Endothelial cell of umbilical vein (primary cell): ENCODE data around the gene PLPP2. TPM values are rescaled to one million over a fixed set of nuclear protein-coding genes. Genes with fewer than 3 reads are reported as not detected.

Experiments used
- BruUV-seq: library from RNA; stranded (reverse); fragments of 400-500 nt; replicated peaks from 2 replicates; lab custom pipeline; 2021; lab: Mats Ljungman, UMichigan
- CTCF ChIA-PET: fragments of 300-600, 350-600 bp; sonication (Branson Sonifier 250); formaldehyde crosslinking; loops from one replicate; lab custom pipeline; 2021; ENCODE audit warnings: antibody characterized with exemption, inconsistent platforms; lab: Charles Lee
- POLR2A ChIA-PET: fragments of 300-600, 350-600 bp; sonication (Branson Sonifier 250); formaldehyde crosslinking; loops from one replicate; lab custom pipeline; 2021; ENCODE audit warnings: antibody characterized with exemption, inconsistent platforms; lab: Charles Lee
- DNase-seq: peaks from one replicate; pipeline ENCODE4 v3.0.0-alpha.2; 2011; ENCODE audit warnings: low read depth, low spot score
- FAIRE-seq: peaks from 2 replicates; lab custom pipeline; 2011; peaks lifted over from hg19 to GRCh38; lab: Jason Lieb, UNC
- H2AFZ ChIP-seq: 2 replicates; pipeline ENCODE4 v1.6.0; 2012; ENCODE audit warnings: low read depth, low read length, control low read depth, inconsistent platforms
- H3K27ac ChIP-seq: 2 replicates; pipeline ENCODE4 v1.5.1; 2011; ENCODE audit warnings: low read depth, mild to moderate bottlenecking, control low read depth, low read length, moderate library complexity; ENCODE audit not compliant: insufficient read depth
- H3K27me3 ChIP-seq, 2 experiments: 2 replicates each; pipeline versions ENCODE4 v1.6.0 to v1.6.1; 2011; ENCODE audit warnings: low read length in 2 of 2, mixed read lengths in 1 of 2; ENCODE audit not compliant: control insufficient read depth in 2 of 2, insufficient read depth in 2 of 2
- H3K36me3 ChIP-seq, 2 experiments: 2 replicates in 1 of 2; 3 replicates in 1 of 2; pipeline ENCODE4 v1.5.1; 2011; ENCODE audit warnings: low read length in 2 of 2, mild to moderate bottlenecking in 1 of 2, moderate library complexity in 1 of 2; ENCODE audit not compliant: control insufficient read depth in 2 of 2, insufficient read depth in 2 of 2; ENCODE audit errors: extremely low read depth in 1 of 2
- H3K4me1 ChIP-seq: 3 replicates; pipeline ENCODE4 v1.5.1; 2011; ENCODE audit warnings: mild to moderate bottlenecking, low read length; ENCODE audit not compliant: control insufficient read depth, insufficient read depth; ENCODE audit errors: extremely low read depth
- H3K4me2 ChIP-seq: 2 replicates; pipeline ENCODE4 v1.6.1; 2011; ENCODE audit warnings: low read length, control low read depth, mixed read lengths; ENCODE audit not compliant: insufficient read depth
- H3K4me3 ChIP-seq, 3 experiments: fragments of 200-600 bp in 1 of 3; sonication (generic), shearing (Covaris generic) in 1 of 3; replicated peaks in 1 of 3; 2 replicates each; pipeline ENCODE4 v1.5.1; 2011 to 2016; ENCODE audit warnings: control low read depth in 3 of 3, low read length in 3 of 3, mild to moderate bottlenecking in 2 of 3, inconsistent platforms in 1 of 3, low read depth in 1 of 3, moderate library complexity in 1 of 3; ENCODE audit not compliant: insufficient read depth in 1 of 3
- H3K79me2 ChIP-seq: 2 replicates; pipeline ENCODE4 v1.6.0; 2012; ENCODE audit warnings: low read length, inconsistent platforms; ENCODE audit not compliant: control insufficient read depth, insufficient read depth
- H3K9ac ChIP-seq: replicated peaks from 2 replicates; pipeline ENCODE3; 2011; ENCODE audit warnings: low read length, control low read depth; ENCODE audit not compliant: insufficient read depth; ENCODE audit errors: extremely low read depth
- H3K9me1 ChIP-seq: replicated peaks from 3 replicates; pipeline ENCODE4 v1.6.0; 2011; ENCODE audit warnings: mild to moderate bottlenecking, low read length; ENCODE audit not compliant: control insufficient read depth, insufficient read depth; ENCODE audit errors: extremely low read depth
- H3K9me3 ChIP-seq: replicated peaks from 2 replicates; pipeline ENCODE4 v1.5.1; 2012; ENCODE audit warnings: low read length, inconsistent platforms; ENCODE audit not compliant: control insufficient read depth, insufficient read depth
- H4K20me1 ChIP-seq: replicated peaks from 2 replicates; pipeline ENCODE3; 2011; ENCODE audit warnings: mild to moderate bottlenecking, low read length; ENCODE audit not compliant: control insufficient read depth, insufficient read depth; ENCODE audit errors: extremely low read depth
- EZH2 ChIP-seq: IDR thresholded peaks from 2 replicates; pipeline ENCODE4 v1.6.1; 2012; ENCODE audit warnings: borderline replicate concordance, low read depth, mild to moderate bottlenecking, moderate library complexity, low read length, inconsistent platforms; ENCODE audit not compliant: severe bottlenecking
- FOS ChIP-seq: IDR thresholded peaks from 2 replicates; pipeline ENCODE4 v1.6.1; 2011; ENCODE audit warnings: mild to moderate bottlenecking, low read length, moderate library complexity, borderline replicate concordance; ENCODE audit not compliant: insufficient read depth
- GATA2 ChIP-seq: IDR thresholded peaks from 2 replicates; pipeline ENCODE4 v1.7.0; 2011; ENCODE audit warnings: low read depth, mild to moderate bottlenecking, moderate library complexity, mixed read lengths, low read length; ENCODE audit not compliant: insufficient read length, insufficient read depth
- JUN ChIP-seq: IDR thresholded peaks from 2 replicates; pipeline ENCODE4 v1.6.1; 2011; ENCODE audit warnings: borderline replicate concordance, low read depth; ENCODE audit not compliant: insufficient read length, insufficient read depth
- MYC ChIP-seq: IDR thresholded peaks from one replicate; pipeline ENCODE4 v1.6.1; 2011; ENCODE audit warnings: mild to moderate bottlenecking, low read depth, low read length
- POLR2A ChIP-seq: IDR thresholded peaks from 2 replicates; pipeline ENCODE4 v1.6.1; 2012; ENCODE audit warnings: low read depth, mild to moderate bottlenecking, control low read depth, low read length
- POLR2AphosphoS5 ChIP-seq: IDR thresholded peaks from 2 replicates; pipeline ENCODE4 v1.6.1; 2012; ENCODE audit warnings: low read depth, mild to moderate bottlenecking, control low read depth, low read length, moderate library complexity; ENCODE audit not compliant: insufficient read depth
- dilution Hi-C: fragments of 300-500 bp; cut with MboI; formaldehyde crosslinking; loops from one replicate; pipeline ENCODE4 v1.15.0; 2019; ENCODE audit warnings: low sequenced_read_pairs; ENCODE audit not compliant: extremely low pct_ligation_motif_present
- intact Hi-C: fragments of 100-400 bp; cut with micrococcal nuclease; formaldehyde crosslinking; loops from one replicate; pipeline ENCODE4 v1.10.0; 2022
- polyA plus RNA-seq, 4 experiments: library from polyadenylated mRNA; depleted of rRNA in 3 of 4; stranded (reverse) in 3 of 4; unstranded in 1 of 4; fragments of >200 nt; gene quantifications; 2 replicates each; pipeline versions ENCODE4 v1.2.1 to v1.2.3, GENCODE V29; 2011 to 2012; ENCODE audit warnings: missing spikeins in 1 of 4
- total RNA-seq: library from RNA; stranded (reverse); gene quantifications from 2 replicates; pipeline ENCODE4 v1.2.3, GENCODE V29; 2021
- TF ChIP-seq, protein P1 (sequence below), 2 donors: IDR thresholded peaks; 1 replicate in 1 of 2; 2 replicates in 1 of 2; pipeline ENCODE4 v1.5.1; 2011; ENCODE audit warnings: low read length in 2 of 2, mild to moderate bottlenecking in 2 of 2, moderate library complexity in 2 of 2, control low read depth in 1 of 2, inconsistent platforms in 1 of 2, low read depth in 1 of 2; ENCODE audit not compliant: insufficient read depth in 1 of 2; ENCODE audit errors: extremely low read depth in 1 of 2
- TF ChIP-seq, protein P2 (sequence below): IDR thresholded peaks from 2 replicates; pipeline ENCODE4 v1.6.1; 2011; ENCODE audit not compliant: insufficient read depth, insufficient read length

PLPP2 gene
- total and polyA plus RNA-seq, 2 donors (not counting 3 experiments of a cell fraction or from before 2014, with no cell fraction given) = 27.9 to 34.3 TPM

DNA sequence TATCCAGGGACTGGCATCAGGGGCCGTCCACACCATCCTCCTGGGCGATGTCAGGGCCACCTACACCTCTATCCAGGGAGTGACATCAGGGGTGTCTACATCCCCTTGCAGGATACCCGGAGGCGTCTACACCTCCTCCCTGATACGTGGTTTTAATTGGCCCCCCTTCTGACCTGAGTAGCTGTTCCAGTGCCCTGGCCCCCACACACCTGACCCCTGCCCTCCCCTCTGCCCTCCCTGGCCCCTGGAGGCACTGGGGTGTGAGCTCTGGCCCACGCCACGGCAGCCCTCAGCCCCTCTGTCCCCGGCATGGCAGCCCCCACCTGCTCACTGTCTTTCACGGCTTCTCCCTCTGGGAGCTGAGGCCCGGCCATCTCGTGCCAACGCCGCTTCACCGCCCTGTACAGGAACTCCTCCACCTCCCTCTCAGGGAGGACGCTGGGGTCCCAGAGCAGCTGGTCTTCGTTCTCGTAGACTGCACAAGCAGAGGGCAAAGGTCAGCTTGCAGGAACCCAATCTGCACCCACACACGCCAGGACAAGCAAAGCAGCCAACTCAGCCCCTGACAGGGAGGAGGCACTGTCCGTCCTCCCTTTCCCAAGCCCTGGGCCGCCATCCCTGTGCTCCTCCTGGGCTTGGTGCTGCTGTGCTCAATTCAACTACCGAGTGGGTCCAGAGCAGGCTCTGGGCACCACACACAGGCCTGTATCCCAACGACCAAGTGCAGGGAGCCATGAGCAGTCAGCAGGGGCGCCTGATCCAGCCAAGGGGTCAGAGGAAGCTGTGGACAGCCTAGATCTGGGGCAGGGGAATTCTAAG lies 22.2 kb upstream of the PLPP2 start:
- H3K9ac ChIP-seq = no peak overlapping the region
- peaks cover 56% of the 10 kb centered on the region for H3K79me2 ChIP-seq
- H3K9me3 ChIP-seq = no peaks in the 10 kb centered on the region
- BruUV-seq = no TSS peak
- dilution Hi-C loops = no loop called here
- no peak overlapping the region for H3K4me3 ChIP-seq
- no peaks in the 10 kb centered on the region for H4K20me1 ChIP-seq
- no peak overlapping the region for H3K27ac ChIP-seq
- no peak overlapping the region for H3K4me2 ChIP-seq
- POLR2A ChIA-PET = no interaction called here
- intact Hi-C loops = no loop called here
- peaks cover 31% of the 10 kb centered on the region for H3K4me1 ChIP-seq
- H3K27me3 ChIP-seq = no peaks in the 10 kb centered on the region
- no peak for FAIRE-seq
- no peaks in the 10 kb centered on the region for H3K9me1 ChIP-seq
- no peak overlapping the region for H2AFZ ChIP-seq
- peaks cover 3 to 17% of the 10 kb centered on the region in 2 experiments for H3K36me3 ChIP-seq
- TF ChIP-seq GATA2 = no peak
- TF ChIP-seq, protein P1, sequence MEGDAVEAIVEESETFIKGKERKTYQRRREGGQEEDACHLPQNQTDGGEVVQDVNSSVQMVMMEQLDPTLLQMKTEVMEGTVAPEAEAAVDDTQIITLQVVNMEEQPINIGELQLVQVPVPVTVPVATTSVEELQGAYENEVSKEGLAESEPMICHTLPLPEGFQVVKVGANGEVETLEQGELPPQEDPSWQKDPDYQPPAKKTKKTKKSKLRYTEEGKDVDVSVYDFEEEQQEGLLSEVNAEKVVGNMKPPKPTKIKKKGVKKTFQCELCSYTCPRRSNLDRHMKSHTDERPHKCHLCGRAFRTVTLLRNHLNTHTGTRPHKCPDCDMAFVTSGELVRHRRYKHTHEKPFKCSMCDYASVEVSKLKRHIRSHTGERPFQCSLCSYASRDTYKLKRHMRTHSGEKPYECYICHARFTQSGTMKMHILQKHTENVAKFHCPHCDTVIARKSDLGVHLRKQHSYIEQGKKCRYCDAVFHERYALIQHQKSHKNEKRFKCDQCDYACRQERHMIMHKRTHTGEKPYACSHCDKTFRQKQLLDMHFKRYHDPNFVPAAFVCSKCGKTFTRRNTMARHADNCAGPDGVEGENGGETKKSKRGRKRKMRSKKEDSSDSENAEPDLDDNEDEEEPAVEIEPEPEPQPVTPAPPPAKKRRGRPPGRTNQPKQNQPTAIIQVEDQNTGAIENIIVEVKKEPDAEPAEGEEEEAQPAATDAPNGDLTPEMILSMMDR (IDR thresholded peaks at IDR 0.05; ENCODE audit: extremely low read depth in 1 of 2, insufficient read depth in 1 of 2, low read depth in 1 of 2, low read length in 2 of 2) = no peak
- TF ChIP-seq POLR2A = no peak
- TF ChIP-seq, protein P2, sequence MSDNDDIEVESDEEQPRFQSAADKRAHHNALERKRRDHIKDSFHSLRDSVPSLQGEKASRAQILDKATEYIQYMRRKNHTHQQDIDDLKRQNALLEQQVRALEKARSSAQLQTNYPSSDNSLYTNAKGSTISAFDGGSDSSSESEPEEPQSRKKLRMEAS = no peak
- no peak for TF ChIP-seq JUN
- no peak for TF ChIP-seq FOS
- TF ChIP-seq POLR2AphosphoS5 = no peak
- no peak for TF ChIP-seq EZH2
- TF ChIP-seq MYC = no peak
- peak; percentile 62 for DNase-seq
- CTCF ChIA-PET = interaction anchor here (0.8 to 1.0 kb wide), 2 partner anchors 30 to 193 kb away, joined by 3 read pairs; no protein-coding TSS in a partner anchor
